HepG2 (cell line): Measurements from ENCODE around the gene SLC66A3. TPM values are rescaled to one million over a fixed set of nuclear protein-coding genes. Genes with fewer than 3 reads are reported as not detected.

Source experiments
- NFE2 ChIP-seq: sonication (generic); formaldehyde crosslinking; IDR thresholded peaks from 2 replicates; pipeline ENCODE4 v1.4.0; 2020; ENCODE audit warnings: missing genetic modification reagents
- NR1H2 ChIP-seq: sonication (generic); formaldehyde crosslinking; IDR thresholded peaks from 2 replicates; pipeline ENCODE4 v1.8.1; 2022; ENCODE audit warnings: low read depth, missing genetic modification reagents, borderline replicate concordance
- PAXIP1 ChIP-seq: sonication (generic); formaldehyde crosslinking; conservative IDR thresholded peaks from 2 replicates; pipeline ENCODE4 v1.4.0; 2020; ENCODE audit warnings: mild to moderate bottlenecking, missing genetic modification reagents, moderate library complexity
- PLRG1 ChIP-seq: fragments of 450-650 bp; conservative IDR thresholded peaks from 2 replicates; pipeline ENCODE4 v1.6.1; 2016
- ZNF382 ChIP-seq: sonication (generic); formaldehyde crosslinking; IDR thresholded peaks from 2 replicates; pipeline ENCODE4 v1.5.0; 2020; ENCODE audit warnings: missing genetic modification reagents, mild to moderate bottlenecking, borderline replicate concordance
- ZNF432 ChIP-seq: sonication (generic); formaldehyde crosslinking; IDR thresholded peaks from 2 replicates; pipeline ENCODE4 v1.5.0; 2020; ENCODE audit warnings: missing genetic modification reagents, mild to moderate bottlenecking, borderline replicate concordance
- ZNF563 ChIP-seq: sonication (generic); formaldehyde crosslinking; IDR thresholded peaks from 2 replicates; pipeline ENCODE4 v1.8.0; 2022; ENCODE audit warnings: mild to moderate bottlenecking, moderate library complexity, missing genetic modification reagents
- polyA plus RNA-seq, 8 experiments: library from polyadenylated mRNA; depleted of rRNA in 3 of 8; stranded (reverse) in 7 of 8; unstranded in 1 of 8; fragments of >200 nt; fragmentation: Illumina TruSeq in 4 of 8; extraction: Trizol in 4 of 8; gene quantifications; 2 replicates each; pipeline versions ENCODE4 v1.2.1 to v1.2.3, GENCODE V29; 2011 to 2016; ENCODE audit warnings: low read depth in 4 of 8, missing spikeins in 1 of 8, mixed read lengths in 1 of 8; ENCODE audit not compliant: insufficient read depth in 1 of 8
- total RNA-seq, 5 experiments: library from RNA; depleted of rRNA; stranded (reverse); fragments of >200 nt; fragmentation: Illumina TruSeq; extraction: Trizol; gene quantifications; 2 replicates each; pipeline ENCODE4 v1.2.3, GENCODE V29; 2016; ENCODE audit warnings: low read depth in 1 of 5
- TF ChIP-seq, protein P1 (sequence below): sonication (generic); formaldehyde crosslinking; IDR thresholded peaks from 2 replicates; pipeline ENCODE4 v1.5.1; 2020; ENCODE audit warnings: mild to moderate bottlenecking, missing genetic modification reagents, borderline replicate concordance
- TF ChIP-seq, protein P2 (sequence below): sonication (generic); formaldehyde crosslinking; IDR thresholded peaks from 2 replicates; pipeline ENCODE4 v1.5.1; 2020; ENCODE audit warnings: missing genetic modification reagents, mild to moderate bottlenecking, borderline replicate concordance

Gene SLC66A3
- total and polyA plus RNA-seq, 2 of the 13 experiments (the other 11 are each of a cell fraction or from before 2014, with no cell fraction given) = 2.2 to 3.7 TPM

GRCh38 chr2:11132036-11132671 is 23.1 kb upstream of the SLC66A3 start (continued):
- TF ChIP-seq, protein P1, sequence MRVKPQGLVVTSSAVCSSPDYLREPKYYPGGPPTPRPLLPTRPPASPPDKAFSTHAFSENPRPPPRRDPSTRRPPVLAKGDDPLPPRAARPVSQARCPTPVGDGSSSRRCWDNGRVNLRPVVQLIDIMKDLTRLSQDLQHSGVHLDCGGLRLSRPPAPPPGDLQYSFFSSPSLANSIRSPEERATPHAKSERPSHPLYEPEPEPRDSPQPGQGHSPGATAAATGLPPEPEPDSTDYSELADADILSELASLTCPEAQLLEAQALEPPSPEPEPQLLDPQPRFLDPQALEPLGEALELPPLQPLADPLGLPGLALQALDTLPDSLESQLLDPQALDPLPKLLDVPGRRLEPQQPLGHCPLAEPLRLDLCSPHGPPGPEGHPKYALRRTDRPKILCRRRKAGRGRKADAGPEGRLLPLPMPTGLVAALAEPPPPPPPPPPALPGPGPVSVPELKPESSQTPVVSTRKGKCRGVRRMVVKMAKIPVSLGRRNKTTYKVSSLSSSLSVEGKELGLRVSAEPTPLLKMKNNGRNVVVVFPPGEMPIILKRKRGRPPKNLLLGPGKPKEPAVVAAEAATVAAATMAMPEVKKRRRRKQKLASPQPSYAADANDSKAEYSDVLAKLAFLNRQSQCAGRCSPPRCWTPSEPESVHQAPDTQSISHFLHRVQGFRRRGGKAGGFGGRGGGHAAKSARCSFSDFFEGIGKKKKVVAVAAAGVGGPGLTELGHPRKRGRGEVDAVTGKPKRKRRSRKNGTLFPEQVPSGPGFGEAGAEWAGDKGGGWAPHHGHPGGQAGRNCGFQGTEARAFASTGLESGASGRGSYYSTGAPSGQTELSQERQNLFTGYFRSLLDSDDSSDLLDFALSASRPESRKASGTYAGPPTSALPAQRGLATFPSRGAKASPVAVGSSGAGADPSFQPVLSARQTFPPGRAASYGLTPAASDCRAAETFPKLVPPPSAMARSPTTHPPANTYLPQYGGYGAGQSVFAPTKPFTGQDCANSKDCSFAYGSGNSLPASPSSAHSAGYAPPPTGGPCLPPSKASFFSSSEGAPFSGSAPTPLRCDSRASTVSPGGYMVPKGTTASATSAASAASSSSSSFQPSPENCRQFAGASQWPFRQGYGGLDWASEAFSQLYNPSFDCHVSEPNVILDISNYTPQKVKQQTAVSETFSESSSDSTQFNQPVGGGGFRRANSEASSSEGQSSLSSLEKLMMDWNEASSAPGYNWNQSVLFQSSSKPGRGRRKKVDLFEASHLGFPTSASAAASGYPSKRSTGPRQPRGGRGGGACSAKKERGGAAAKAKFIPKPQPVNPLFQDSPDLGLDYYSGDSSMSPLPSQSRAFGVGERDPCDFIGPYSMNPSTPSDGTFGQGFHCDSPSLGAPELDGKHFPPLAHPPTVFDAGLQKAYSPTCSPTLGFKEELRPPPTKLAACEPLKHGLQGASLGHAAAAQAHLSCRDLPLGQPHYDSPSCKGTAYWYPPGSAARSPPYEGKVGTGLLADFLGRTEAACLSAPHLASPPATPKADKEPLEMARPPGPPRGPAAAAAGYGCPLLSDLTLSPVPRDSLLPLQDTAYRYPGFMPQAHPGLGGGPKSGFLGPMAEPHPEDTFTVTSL (CRISPR knock-in tag) = no peak
- peak; percentile 1; the same call in 1 of the 2 replicates for TF ChIP-seq ZNF563 (CRISPR knock-in tag)
- no peak for TF ChIP-seq ZNF382
- no peak for TF ChIP-seq NR1H2 (CRISPR knock-in tag)
- TF ChIP-seq PAXIP1 = no peak
- TF ChIP-seq, protein P2, sequence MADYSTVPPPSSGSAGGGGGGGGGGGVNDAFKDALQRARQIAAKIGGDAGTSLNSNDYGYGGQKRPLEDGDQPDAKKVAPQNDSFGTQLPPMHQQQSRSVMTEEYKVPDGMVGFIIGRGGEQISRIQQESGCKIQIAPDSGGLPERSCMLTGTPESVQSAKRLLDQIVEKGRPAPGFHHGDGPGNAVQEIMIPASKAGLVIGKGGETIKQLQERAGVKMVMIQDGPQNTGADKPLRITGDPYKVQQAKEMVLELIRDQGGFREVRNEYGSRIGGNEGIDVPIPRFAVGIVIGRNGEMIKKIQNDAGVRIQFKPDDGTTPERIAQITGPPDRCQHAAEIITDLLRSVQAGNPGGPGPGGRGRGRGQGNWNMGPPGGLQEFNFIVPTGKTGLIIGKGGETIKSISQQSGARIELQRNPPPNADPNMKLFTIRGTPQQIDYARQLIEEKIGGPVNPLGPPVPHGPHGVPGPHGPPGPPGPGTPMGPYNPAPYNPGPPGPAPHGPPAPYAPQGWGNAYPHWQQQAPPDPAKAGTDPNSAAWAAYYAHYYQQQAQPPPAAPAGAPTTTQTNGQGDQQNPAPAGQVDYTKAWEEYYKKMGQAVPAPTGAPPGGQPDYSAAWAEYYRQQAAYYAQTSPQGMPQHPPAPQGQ (CRISPR knock-in tag) = no peak
- TF ChIP-seq NFE2 (CRISPR knock-in tag) = no peak
- TF ChIP-seq PLRG1 = no peak
- TF ChIP-seq ZNF432 = no peak
